IMR-90 (cell line): ENCODE measurements around the gene NCAM1. TPM values are rescaled to one million over a fixed set of nuclear protein-coding genes. Genes with fewer than 3 reads are reported as not detected.

Experiments used
- ATAC-seq: fragments of 200-7000 bp; cut with Tn5 transposase; 2 replicates; pipeline ENCODE4 v1.9.1; 2020; ENCODE audit warnings: low read depth, mild to moderate bottlenecking, moderate library complexity
- BruUV-seq: library from RNA; stranded (reverse); fragments of 400-500 nt; replicated peaks from 2 replicates; lab custom pipeline; 2021; lab: Mats Ljungman, UMichigan
- CTCF ChIA-PET: fragments of 300-600 bp; formaldehyde crosslinking; extraction: SDS; loops from one replicate; lab custom pipeline; 2021; ENCODE audit warnings: antibody characterized with exemption; lab: Yijun Ruan, JAX
- POLR2A ChIA-PET: fragments of 300-600 bp; sonication (Branson Sonifier 250); formaldehyde crosslinking; loops from one replicate; lab custom pipeline; 2022; ENCODE audit warnings: antibody characterized with exemption; ENCODE audit not compliant: unreplicated experiment; lab: Charles Lee
- DNase-seq: peaks from one replicate; pipeline ENCODE4 v3.0.0; 2013
- H2AFZ ChIP-seq: replicated peaks from 2 replicates; pipeline ENCODE3; 2013; ENCODE audit warnings: low read length, mild to moderate bottlenecking; ENCODE audit not compliant: poor library complexity
- H2AK5ac ChIP-seq: 2 replicates; pipeline ENCODE4 v1.6.1; 2013; ENCODE audit warnings: low read depth, low read length, inconsistent platforms
- H2AK9ac ChIP-seq: replicated peaks from 2 replicates; pipeline ENCODE3; 2013; ENCODE audit warnings: mild to moderate bottlenecking, low read depth, low read length, moderate library complexity; ENCODE audit not compliant: poor library complexity
- H2BK120ac ChIP-seq: 2 replicates; pipeline ENCODE4 v1.6.1; 2013; ENCODE audit warnings: low read depth, low read length, inconsistent platforms
- H2BK15ac ChIP-seq: 3 replicates; pipeline ENCODE4 v1.6.1; 2013; ENCODE audit warnings: low read depth, low read length, inconsistent platforms
- H2BK20ac ChIP-seq: 2 replicates; pipeline ENCODE4 v1.6.1; 2013; ENCODE audit warnings: low read depth, mild to moderate bottlenecking, inconsistent platforms, low read length, moderate library complexity
- H2BK5ac ChIP-seq: 2 replicates; pipeline ENCODE4 v1.6.1; 2013; ENCODE audit warnings: mild to moderate bottlenecking, low read depth, low read length, inconsistent platforms; ENCODE audit not compliant: poor library complexity, severe bottlenecking
- H3K14ac ChIP-seq: replicated peaks from 2 replicates; pipeline ENCODE4 v1.6.1; 2013; ENCODE audit warnings: low read depth, low read length, inconsistent platforms
- H3K18ac ChIP-seq: 2 replicates; pipeline ENCODE4 v1.6.1; 2013; ENCODE audit warnings: low read depth, low read length, control low read depth
- H3K23ac ChIP-seq: 2 replicates; pipeline ENCODE4 v1.6.1; 2013; ENCODE audit warnings: low read depth, low read length, inconsistent platforms
- H3K27ac ChIP-seq: 2 replicates; pipeline ENCODE4 v1.5.1; 2013; ENCODE audit warnings: mild to moderate bottlenecking, control low read depth, low read length; ENCODE audit not compliant: insufficient read depth
- H3K27me3 ChIP-seq: 2 replicates; pipeline ENCODE4 v1.6.1; 2013; ENCODE audit warnings: low read length; ENCODE audit not compliant: control insufficient read depth, insufficient read depth
- H3K36me3 ChIP-seq: 2 replicates; pipeline ENCODE4 v1.6.1; 2013; ENCODE audit warnings: low read length, mixed read lengths; ENCODE audit not compliant: control insufficient read depth, insufficient read depth
- H3K4ac ChIP-seq: 2 replicates; pipeline ENCODE4 v1.6.1; 2013; ENCODE audit warnings: low read depth, low read length, inconsistent platforms
- H3K4me1 ChIP-seq: 2 replicates; pipeline ENCODE4 v1.6.1; 2013; ENCODE audit warnings: low read length, mixed read lengths; ENCODE audit not compliant: control insufficient read depth, insufficient read depth
- H3K4me2 ChIP-seq: 2 replicates; pipeline ENCODE4 v1.6.1; 2013; ENCODE audit warnings: low read depth, mild to moderate bottlenecking, control low read depth, low read length, moderate library complexity
- H3K4me3 ChIP-seq: 2 replicates; pipeline ENCODE4 v1.5.1; 2013; ENCODE audit warnings: low read depth, mild to moderate bottlenecking, control low read depth, low read length, moderate library complexity; ENCODE audit not compliant: insufficient read depth
- H3K56ac ChIP-seq: 2 replicates; pipeline ENCODE4 v1.6.1; 2013; ENCODE audit warnings: low read length, inconsistent platforms; ENCODE audit not compliant: insufficient read depth; ENCODE audit errors: extremely low read depth
- H3K79me1 ChIP-seq, 2 experiments: 2 replicates each; pipeline ENCODE4 v1.6.1; 2013; ENCODE audit warnings: low read length in 2 of 2, inconsistent platforms in 1 of 2, low read depth in 1 of 2
- H3K9ac ChIP-seq: 2 replicates; pipeline ENCODE4 v1.6.1; 2013; ENCODE audit warnings: low read depth, low read length, control low read depth
- H3K9me1 ChIP-seq: 2 replicates; pipeline ENCODE4 v1.6.1; 2013; ENCODE audit warnings: low read length, inconsistent platforms; ENCODE audit not compliant: insufficient read depth
- H3K9me3 ChIP-seq: 2 replicates; pipeline ENCODE4 v1.6.1; 2013; ENCODE audit warnings: low read length; ENCODE audit not compliant: control insufficient read depth, insufficient read depth
- H4K20me1 ChIP-seq: 2 replicates; pipeline ENCODE4 v1.6.1; 2013; ENCODE audit warnings: low read length, inconsistent platforms; ENCODE audit not compliant: insufficient read depth
- H4K5ac ChIP-seq: 2 replicates; pipeline ENCODE4 v1.6.1; 2013; ENCODE audit warnings: mild to moderate bottlenecking, low read depth, low read length, control low read depth
- H4K8ac ChIP-seq, 2 experiments: 2 replicates each; pipeline ENCODE4 v1.6.1; 2013; ENCODE audit warnings: low read depth in 2 of 2, low read length in 2 of 2, control low read depth in 1 of 2, inconsistent platforms in 1 of 2
- H4K91ac ChIP-seq: 2 replicates; pipeline ENCODE4 v1.6.1; 2013; ENCODE audit warnings: low read depth, low read length, inconsistent platforms; ENCODE audit not compliant: insufficient read depth
- CHD1 ChIP-seq: IDR thresholded peaks from 2 replicates; pipeline ENCODE4 v1.6.1; 2012; ENCODE audit warnings: low read depth, low read length, improper control_type of control experiment
- CTCF ChIP-seq: conservative IDR thresholded peaks from 2 replicates; pipeline ENCODE4 v1.5.1; 2012; ENCODE audit warnings: mild to moderate bottlenecking, low read depth, low read length, improper control_type of control experiment
- MAZ ChIP-seq: IDR thresholded peaks from 2 replicates; pipeline ENCODE4 v1.6.1; 2012; ENCODE audit warnings: low read depth, mild to moderate bottlenecking, low read length, improper control_type of control experiment, moderate library complexity, borderline replicate concordance
- POLR2A ChIP-seq: IDR thresholded peaks from 2 replicates; pipeline ENCODE4 v1.6.1; 2012; ENCODE audit warnings: mild to moderate bottlenecking, low read depth, low read length
- RAD21 ChIP-seq: IDR thresholded peaks from 2 replicates; pipeline ENCODE4 v1.6.1; 2012; ENCODE audit warnings: low read length, improper control_type of control experiment
- SMC3 ChIP-seq: fragments of 150-350 bp; IDR thresholded peaks from 2 replicates; pipeline ENCODE4 v1.6.1; 2016; ENCODE audit warnings: low read depth, mild to moderate bottlenecking, antibody characterized with exemption, low read length, moderate library complexity
- whole genome bisulfite sequencing, 2 experiments: methylation state at CpG; one replicate each; pipeline versions ENCODE4 v1.1.5 to v1.1.7; 2013; ENCODE audit warnings: missing lambda C conversion rate in 2 of 2; ENCODE audit not compliant: insufficient read length in 1 of 2; ENCODE audit errors: extremely low coverage in 2 of 2; 5-methylcytosine and 5-hydroxymethylcytosine counted together
- dilution Hi-C: fragments of 300-500 bp; cut with HindIII; formaldehyde crosslinking; loops from one replicate; pipeline ENCODE4 v1.14.3; 2018; ENCODE audit warnings: low sequenced_read_pairs; ENCODE audit not compliant: unreplicated experiment
- in situ Hi-C: fragments of 300-500 bp; cut with MboI; formaldehyde crosslinking; loops from 3 replicates; pipeline ENCODE4 v1.14.3; 2019; ENCODE audit warnings: low sequenced_read_pairs, inconsistent platforms, mixed read lengths
- intact Hi-C: fragments of 100-400 bp; cut with micrococcal nuclease; formaldehyde crosslinking; loops from 2 replicates; pipeline ENCODE4 v1.10.0; 2022
- polyA plus RNA-seq, 3 experiments: library from polyadenylated mRNA; depleted of rRNA; stranded (reverse); fragments of >200 nt; gene quantifications; 2 replicates each; pipeline ENCODE4 v1.2.3, GENCODE V29; 2012; ENCODE audit warnings: low replicate concordance in 1 of 3
- total RNA-seq: library from RNA; depleted of rRNA; stranded (reverse); fragments of >200 nt; gene quantifications from 2 replicates; pipeline ENCODE4 v1.2.3, GENCODE V29; 2012

The NCAM1 gene
- total and polyA plus RNA-seq, 2 of the 4 experiments (the other 2 are of a cell fraction): 0.09 to 0.18 TPM

- Histone ChIP-seq H4K5ac (no peak overlapping the region), H2BK120ac (no peak overlapping the region), H2BK5ac (no peak overlapping the region), H3K27ac (no peak overlapping the region), H4K8ac (no peak overlapping the region), H3K9me3 (no peaks in the 10 kb centered on the region), H2BK20ac (no peak overlapping the region), H2AK9ac (no peak overlapping the region), H3K4me2 (no peak overlapping the region), H4K91ac (no peak overlapping the region), H3K9ac (no peak overlapping the region), H3K23ac (no peak overlapping the region), H3K79me1 (no peaks in the 10 kb centered on the region), H3K9me1 (no peaks in the 10 kb centered on the region), H3K18ac (no peak overlapping the region), H4K20me1 (no peaks in the 10 kb centered on the region), H3K36me3 (no peaks in the 10 kb centered on the region), H3K4me1 (no peaks in the 10 kb centered on the region), H2BK15ac (no peak overlapping the region), H3K4ac (no peak overlapping the region), H2AK5ac (no peak overlapping the region), H3K56ac (no peak overlapping the region), H3K14ac (no peak overlapping the region), H3K27me3 (no peaks in the 10 kb centered on the region), H3K4me3 (no peak overlapping the region), H2AFZ (no peak overlapping the region)
- intact Hi-C loops (no loop called here), in situ Hi-C loops (no loop called here), dilution Hi-C loops (no loop called here)
- ATAC-seq: peak; percentile 75
- ChIA-PET POLR2A (no interaction called here), CTCF (interaction anchor here (0.5 to 1.1 kb wide), 2 partner anchors 701 to 1000 kb away, joined by 4 read pairs; no protein-coding TSS in a partner anchor)
- peak; percentile 8 for DNase-seq
- no TSS peak for BruUV-seq
- no CpG with 5 or more reads among the region's 5 CpGs for WGBS, 2 experiments
- peak; percentile 39; the same call in 1 of the 2 replicates for TF ChIP-seq SMC3
- TF ChIP-seq RAD21: peak; percentile 45
- TF ChIP-seq CTCF: peak; percentile 42
- TF ChIP-seq CHD1: no peak
- TF ChIP-seq POLR2A: no peak
- TF ChIP-seq MAZ: no peak
Observed at GRCh38 chr11:113113801-113114704, 152.8 kb downstream of the NCAM1 start.
